ENCODE results near the gene IL22RA1. TPM values are rescaled to one million over a fixed set of nuclear protein-coding genes. Genes with fewer than 3 reads are reported as not detected.
A peak's percentile ranks its signal among the peaks of the same experiment; 100 is the strongest.

IL22RA1 gene
- total and polyA plus RNA-seq, 2 of the 8 experiments (the other 6 are each of a cell fraction or from before 2014, with no cell fraction given), result 0.17 to 0.32 TPM

DNA sequence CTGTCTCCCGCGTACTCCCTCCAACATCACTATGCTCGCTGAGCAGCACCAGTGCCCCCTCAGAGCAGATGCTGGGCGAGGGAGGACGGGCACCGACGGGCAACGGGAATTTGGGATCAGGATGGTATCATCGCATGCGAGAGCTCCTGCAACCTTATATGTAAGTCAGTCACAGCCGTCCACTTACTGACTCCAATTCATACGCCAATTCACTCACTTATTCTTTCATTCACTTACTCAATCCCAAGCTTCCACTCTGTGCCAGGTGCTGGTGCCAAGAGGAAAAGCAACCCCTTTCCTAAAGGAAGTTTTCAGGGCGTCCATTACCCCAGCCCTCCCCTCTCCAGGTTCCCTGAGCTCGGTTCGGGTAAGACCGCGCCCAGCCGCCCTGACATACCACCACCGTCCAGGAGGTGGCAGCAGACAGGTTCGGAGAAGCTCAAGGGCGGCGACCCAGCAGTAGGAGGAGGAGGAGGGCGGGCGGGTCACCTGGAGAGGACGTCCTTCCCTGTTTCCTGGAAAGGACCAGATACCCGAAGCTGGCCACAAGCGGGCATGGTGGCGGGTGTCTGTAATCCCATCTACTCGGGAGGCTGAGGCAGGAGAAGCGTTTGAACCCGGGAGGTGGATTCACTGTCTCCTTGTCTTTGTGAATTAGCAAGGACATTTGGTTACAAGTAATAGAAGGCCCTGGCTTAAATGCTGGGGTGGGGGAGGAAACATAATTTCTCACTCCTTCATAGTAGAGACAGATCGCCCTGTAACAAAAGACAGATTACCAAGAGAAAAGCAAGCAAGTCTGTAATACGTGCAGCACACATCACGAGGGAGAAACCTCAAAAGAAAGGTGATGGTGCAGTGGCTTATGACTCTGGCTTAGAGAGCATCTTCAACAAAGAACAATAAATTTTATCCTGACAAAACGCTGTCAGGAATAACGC lies 7.6 kb upstream of the IL22RA1 start:
- no peaks in the 10 kb centered on the region for H3K79me1 ChIP-seq (ENCODE audit: low read depth, low read length)
- TF ChIP-seq ASH2L (IDR thresholded peaks at IDR 0.05; ENCODE audit: low read length), result no peak
- peak; percentile 79 for TF ChIP-seq TEAD4 (IDR thresholded peaks at IDR 0.05; ENCODE audit: low read depth, low read length)
- peak; percentile 96 for TF ChIP-seq POLR2AphosphoS5 (IDR thresholded peaks at IDR 0.05; ENCODE audit: low read depth, low read length)
- peak; percentile 84 for TF ChIP-seq CHD1 (IDR thresholded peaks at IDR 0.05; ENCODE audit: low read depth, low read length)
- no peak for TF ChIP-seq SIX5 (IDR thresholded peaks at IDR 0.05; ENCODE audit: low read depth, low read length)
- TF ChIP-seq CHD2 (IDR thresholded peaks at IDR 0.05; ENCODE audit: low read length), result 0 out of 2 replicates have a peak, but pooled peaks have one; percentile 1
- peak; percentile 93 for TF ChIP-seq TAF1 (IDR thresholded peaks at IDR 0.05; ENCODE audit: low read depth, low read length)
- TF ChIP-seq TAF7 (optimal IDR thresholded peaks at IDR 0.05; ENCODE audit: borderline replicate concordance, low read depth, low read length), result peak; percentile 96
- peak; percentile 76 to 91 for TF ChIP-seq POLR2A (IDR thresholded peaks at IDR 0.05; ENCODE audit: control extremely low read depth in 1 of 2, low read depth in 2 of 2, low read length in 2 of 2)
- peak; percentile 88 for TF ChIP-seq TBP (IDR thresholded peaks at IDR 0.05; ENCODE audit: low read depth, low read length)

More for the DNA sequence above, 7.6 kb upstream of the IL22RA1 start:
- Histone ChIP-seq H3K79me2 (ENCODE audit: control insufficient read depth in 1 of 2, insufficient read depth in 2 of 2, low read length in 2 of 2) (peaks cover 0 to 6% of the 10 kb centered on the region in 2 experiments; a peak in 1 of 4 replicates), H4K5ac (ENCODE audit: insufficient read length, low read depth, low read length) (peak overlapping the region; percentile 42), H4K8ac (ENCODE audit: extremely low read depth, insufficient read depth, low read length) (peak overlapping the region; percentile 90), H2BK5ac (ENCODE audit: low read depth, low read length) (peak overlapping the region; percentile 98), H4K91ac (replicated peaks; ENCODE audit: insufficient read length, low read length) (peak overlapping the region; percentile 75), H3K4me3 (ENCODE audit: extremely low read depth in 1 of 4, insufficient read depth in 2 of 4, low read depth in 3 of 4, low read length in 4 of 4) (peak overlapping the region; percentile 19 to 58 (median 34); a peak in 6 of 8 replicates), H3K56ac (replicated peaks; ENCODE audit: insufficient read length, low read depth, low read length) (peak overlapping the region; percentile 75), H3K36me3 (ENCODE audit: control insufficient read depth in 2 of 4, insufficient read depth in 4 of 4, low read length in 3 of 4) (0 out of 8 replicates have a peak, but pooled peaks cover 0 to 2% (median under 1%) of the 10 kb centered on the region in 4 experiments), H3K23ac (ENCODE audit: insufficient read length) (no peak overlapping the region), H3K4ac (replicated peaks; ENCODE audit: insufficient read length, low read depth, low read length) (peak overlapping the region; percentile 95), H3K23me2 (ENCODE audit: low read depth, low read length) (no peaks in the 10 kb centered on the region), H3K18ac (ENCODE audit: extremely low read depth, low read length) (peak overlapping the region; percentile 79), H3K9ac (replicated peaks in 1 of 4; ENCODE audit: extremely low read depth in 1 of 4, low read depth in 3 of 4, low read length in 3 of 4) (peak overlapping the region; percentile 77 to 91 (median 84)), H2BK15ac (ENCODE audit: low read length) (peak overlapping the region; percentile 21; the same call in 1 of the 2 replicates), H3K9me3 (ENCODE audit: insufficient read depth in 2 of 2, low read depth in 1 of 2, low read length in 1 of 2) (no peaks in the 10 kb centered on the region), H3K27ac (ENCODE audit: low read depth, low read length) (peak overlapping the region; percentile 97), H2BK12ac (ENCODE audit: low read depth, low read length) (peak overlapping the region; percentile 86), H2AFZ (ENCODE audit: low read length) (peak overlapping the region; percentile 1; the same call in 1 of the 2 replicates), H3K4me1 (replicated peaks in 1 of 4; ENCODE audit: control insufficient read depth in 3 of 4, insufficient read depth in 4 of 4, low read length in 3 of 4) (peaks cover 3 to 23% (median 15%) of the 10 kb centered on the region in 4 experiments), H3K14ac (ENCODE audit: insufficient read length) (no peak overlapping the region), H2AK5ac (ENCODE audit: low read depth, low read length) (peak overlapping the region; percentile 84; the same call in 1 of the 2 replicates), H4K20me1 (replicated peaks in 1 of 2; ENCODE audit: control insufficient read depth in 1 of 2, insufficient read depth in 2 of 2, low read length in 2 of 2) (no peaks in the 10 kb centered on the region), H2BK20ac (ENCODE audit: low read length) (no peak overlapping the region), H3K27me3 (replicated peaks in 1 of 4; ENCODE audit: control insufficient read depth in 3 of 4, extremely low read depth in 1 of 4, insufficient read depth in 3 of 4, low read length in 3 of 4) (no peaks in the 10 kb centered on the region), H2BK120ac (replicated peaks; ENCODE audit: low read depth, low read length) (peak overlapping the region; percentile 50), H3K4me2 (ENCODE audit: insufficient read depth in 1 of 2, low read depth in 2 of 2, low read length in 2 of 2) (peak overlapping the region; percentile 34 to 75)
- peak; percentile 85 for FAIRE-seq
- DNase-seq (ENCODE audit: low read depth in 1 of 2, low spot score in 2 of 2), result peak; percentile 91 to 100
- ChIA-PET CTCF (ENCODE audit: partially characterized antibody) (interaction anchor here (0.5 to 4.0 kb wide), 43 partner anchors 8 to 405 kb away, joined by 3 to 24 read pairs (median 6); partner anchors contain the start of genes IFNLR1, MYOM3 and NCMAP), POLR2A (ENCODE audit: partially characterized antibody) (interaction anchor here (0.5 to 7.2 kb wide), 50 partner anchors 9 to 1305 kb away, joined by 3 to 82 read pairs (median 4); partner anchors contain the start of genes IFNLR1, MYOM3, SRSF10 and STPG1)
- 27% methylated on average over 30 of the region's 36 CpGs; no CpG with 5 or more reads in 1 of the 2 experiments for WGBS, 2 experiments (ENCODE audit: extremely low coverage in 1 of 2, insufficient coverage in 1 of 2, insufficient read length in 1 of 2, insufficient replicate concordance in 2 of 2, low coverage in 1 of 2, low lambda C conversion rate in 2 of 2, missing lambda C conversion rate in 1 of 2)
